Retinal pigment epithelial cell (primary cell): ENCODE results near the gene SERTAD1.
"Not testable (repeated sequence)": the region's sequence is repeated elsewhere in the genome, so short reads cannot be mapped to it uniquely, and the experiment has no call there.

ENCODE experiments used
- DNase-seq: peaks from one replicate; pipeline ENCODE4 v3.0.0-alpha.2; 2010; ENCODE audit warnings: low read depth
- H3K4me3 ChIP-seq: 2 replicates; pipeline ENCODE4 v1.5.1; 2011; ENCODE audit warnings: mild to moderate bottlenecking, low read length, control low read depth, moderate library complexity
- TF ChIP-seq, protein P1 (sequence below): conservative IDR thresholded peaks from 2 replicates; pipeline ENCODE4 v1.5.1; 2011; ENCODE audit warnings: low read depth, low read length, control low read depth, inconsistent platforms

Gene SERTAD1

DNA sequence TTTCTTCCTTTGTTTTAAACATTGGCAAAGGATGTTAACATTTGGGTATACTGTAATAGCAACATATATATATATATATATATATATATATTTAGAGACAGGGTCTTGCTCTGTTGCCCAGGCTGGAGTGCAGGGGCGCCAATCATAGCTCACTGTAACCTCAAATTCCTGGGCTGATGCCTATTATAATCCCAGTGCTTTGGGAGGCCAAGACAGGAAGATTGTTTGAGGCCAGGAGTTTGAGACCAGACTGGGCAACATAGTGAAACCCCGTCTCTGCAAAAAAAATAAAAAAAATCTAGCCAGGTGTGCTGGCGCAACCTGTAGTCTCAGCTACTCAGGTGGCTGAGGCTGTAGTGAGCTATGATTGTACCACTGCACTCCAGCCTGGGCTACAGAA, 34.4 kb upstream of the SERTAD1 start:
- H3K4me3 ChIP-seq = no peak overlapping the region
- TF ChIP-seq, protein P1, sequence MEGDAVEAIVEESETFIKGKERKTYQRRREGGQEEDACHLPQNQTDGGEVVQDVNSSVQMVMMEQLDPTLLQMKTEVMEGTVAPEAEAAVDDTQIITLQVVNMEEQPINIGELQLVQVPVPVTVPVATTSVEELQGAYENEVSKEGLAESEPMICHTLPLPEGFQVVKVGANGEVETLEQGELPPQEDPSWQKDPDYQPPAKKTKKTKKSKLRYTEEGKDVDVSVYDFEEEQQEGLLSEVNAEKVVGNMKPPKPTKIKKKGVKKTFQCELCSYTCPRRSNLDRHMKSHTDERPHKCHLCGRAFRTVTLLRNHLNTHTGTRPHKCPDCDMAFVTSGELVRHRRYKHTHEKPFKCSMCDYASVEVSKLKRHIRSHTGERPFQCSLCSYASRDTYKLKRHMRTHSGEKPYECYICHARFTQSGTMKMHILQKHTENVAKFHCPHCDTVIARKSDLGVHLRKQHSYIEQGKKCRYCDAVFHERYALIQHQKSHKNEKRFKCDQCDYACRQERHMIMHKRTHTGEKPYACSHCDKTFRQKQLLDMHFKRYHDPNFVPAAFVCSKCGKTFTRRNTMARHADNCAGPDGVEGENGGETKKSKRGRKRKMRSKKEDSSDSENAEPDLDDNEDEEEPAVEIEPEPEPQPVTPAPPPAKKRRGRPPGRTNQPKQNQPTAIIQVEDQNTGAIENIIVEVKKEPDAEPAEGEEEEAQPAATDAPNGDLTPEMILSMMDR = no peak
- DNase-seq = no peak

DNA sequence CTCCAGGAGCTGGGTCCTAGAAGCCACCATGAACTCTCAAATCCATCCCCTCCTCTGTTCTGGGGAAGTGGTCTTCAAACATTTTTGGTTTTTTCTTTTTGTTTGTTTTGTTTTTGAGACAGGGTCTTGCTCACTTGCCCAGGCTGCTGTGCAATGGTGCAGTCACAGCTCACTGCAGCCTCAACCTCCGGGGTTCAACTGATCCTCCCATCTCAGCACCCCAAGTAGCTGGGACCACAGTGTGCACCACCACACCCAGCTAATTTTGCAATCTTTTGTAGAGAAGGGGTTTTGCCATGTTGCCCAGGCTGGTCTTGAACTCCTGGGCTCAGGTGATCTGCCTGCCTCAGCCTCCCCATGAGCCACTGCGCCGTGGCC, 32.8 kb upstream of the SERTAD1 start:
- no peak for DNase-seq
- TF ChIP-seq, protein P1 = no peak
- no peak overlapping the region for H3K4me3 ChIP-seq

DNA sequence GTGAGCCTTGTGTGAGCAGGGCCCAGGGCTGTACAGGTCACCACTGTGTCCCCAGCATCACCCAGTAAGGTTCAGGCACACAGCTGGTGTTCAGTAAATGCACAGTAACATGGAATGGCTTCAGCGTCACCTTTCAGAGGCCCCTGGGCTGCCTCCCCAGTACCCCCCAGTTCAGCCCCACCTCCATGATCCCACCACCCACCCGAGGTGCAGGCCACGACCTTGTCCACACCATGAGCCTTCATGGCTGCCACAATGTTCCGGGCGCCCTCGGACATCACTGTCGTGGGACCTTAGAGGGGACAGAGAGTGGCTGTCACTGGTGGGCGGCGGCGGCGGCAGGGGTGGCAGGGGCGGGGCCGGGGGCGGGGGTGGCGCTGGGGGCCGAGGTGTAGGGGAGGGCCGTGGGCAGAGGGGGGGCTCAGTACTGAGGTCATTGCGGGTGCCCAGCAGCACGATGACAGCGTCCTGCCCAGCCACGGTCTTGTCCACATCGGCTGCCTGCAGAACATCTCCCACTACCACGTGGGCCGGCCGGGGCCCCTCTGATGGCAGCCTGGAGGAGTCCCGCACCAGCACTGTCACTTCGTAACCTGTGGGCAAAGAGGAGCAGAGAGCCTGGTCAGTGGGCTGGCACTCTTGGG, 32.3 kb upstream of the SERTAD1 start:
- TF ChIP-seq, protein P1 = no peak
- DNase-seq = no peak

DNA sequence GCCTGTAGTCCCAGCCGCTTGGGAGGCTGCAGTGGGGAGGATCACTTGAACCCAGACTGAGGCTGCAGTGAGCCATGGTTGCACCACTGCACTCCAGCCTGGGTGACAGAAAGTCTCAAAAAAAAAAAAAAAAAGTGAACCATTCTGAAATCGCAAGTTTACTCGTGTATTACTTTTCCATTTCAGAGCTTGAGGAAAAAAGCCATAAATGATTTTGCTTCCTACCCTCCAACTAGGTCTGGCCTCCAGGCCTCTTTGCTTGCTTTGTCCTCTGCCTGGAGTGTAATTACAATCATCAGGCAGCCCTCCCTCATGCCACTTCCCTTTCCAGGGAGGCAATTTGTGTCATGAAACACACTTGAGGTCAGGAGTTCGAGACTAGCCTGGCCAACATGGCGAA, 31.3 kb upstream of the SERTAD1 start:
- H3K4me3 ChIP-seq = no peak overlapping the region
- TF ChIP-seq, protein P1 = no peak
- DNase-seq = no peak

More for the DNA sequence above, 32.3 kb upstream of the SERTAD1 start:
- H3K4me3 ChIP-seq = no peak overlapping the region

DNA sequence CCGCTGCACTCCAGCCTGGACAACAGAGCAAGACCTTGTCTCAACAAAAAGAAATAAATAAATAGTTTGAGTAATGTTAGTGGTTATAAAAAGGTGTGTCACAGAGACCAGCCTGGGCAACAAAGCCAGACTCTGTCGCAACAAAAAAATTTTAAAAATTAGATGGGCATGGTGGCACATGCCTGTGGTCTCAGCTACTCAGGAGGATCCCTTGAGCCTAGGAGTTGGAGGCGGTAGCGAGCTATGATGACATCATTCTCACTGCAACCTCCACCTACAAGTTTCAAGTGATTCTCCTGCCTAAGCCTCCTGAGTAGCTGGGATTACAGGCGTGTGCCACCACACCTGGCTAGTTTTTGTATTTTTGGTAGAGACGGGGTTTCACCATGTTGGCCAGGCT, 28.2 kb upstream of the SERTAD1 start:
- not testable (repeated sequence) for H3K4me3 ChIP-seq, DNase-seq

DNA sequence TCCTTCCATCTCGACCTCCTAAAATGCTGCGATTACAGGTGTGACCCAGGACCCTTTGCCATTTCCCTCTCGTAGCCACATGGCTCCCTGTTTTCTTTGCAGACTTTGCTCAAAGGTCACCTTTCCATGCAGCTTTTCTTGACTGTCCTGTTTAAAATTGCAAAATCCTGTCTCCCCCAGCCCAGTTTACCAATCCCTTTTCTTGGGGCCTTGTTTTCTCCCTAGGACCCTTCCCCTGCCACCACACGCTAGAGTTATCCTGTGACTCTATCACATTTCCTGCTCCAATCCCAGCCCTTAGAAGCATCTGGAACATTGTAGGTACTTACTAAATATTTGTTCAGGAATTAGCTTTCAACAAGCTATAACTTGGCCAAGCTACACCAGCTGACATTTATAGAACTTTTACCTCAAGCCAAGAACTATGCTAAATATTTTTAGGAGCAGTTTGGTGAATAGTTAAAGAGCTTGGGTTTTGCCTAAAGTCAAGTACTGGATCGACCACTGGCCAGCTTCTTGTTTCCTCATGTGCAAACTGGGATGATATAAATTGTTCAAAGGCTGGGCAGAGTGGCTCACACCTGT, 27.5 kb upstream of the SERTAD1 start:
- DNase-seq = no peak
- TF ChIP-seq, protein P1 = no peak
- H3K4me3 ChIP-seq = no peak overlapping the region

DNA sequence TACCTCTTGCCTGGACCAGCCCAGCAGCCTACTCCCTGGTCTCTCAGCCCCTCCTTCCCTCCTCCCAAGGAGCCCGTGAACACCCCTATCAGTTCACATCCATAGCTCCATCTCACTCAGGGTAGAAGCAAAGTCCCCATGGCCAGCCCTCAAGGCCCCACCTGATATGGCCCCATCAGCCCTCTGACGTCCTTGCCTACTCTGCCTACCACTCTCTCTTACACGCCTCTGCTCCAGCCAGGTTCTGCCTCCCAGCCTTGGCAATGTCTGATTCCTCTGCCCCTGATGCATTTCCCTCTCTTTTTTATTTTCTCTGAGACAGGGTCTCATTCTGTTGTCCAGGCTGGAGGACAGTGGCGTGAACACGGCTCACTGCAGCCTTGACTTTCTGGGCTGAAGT, 26.2 kb upstream of the SERTAD1 start:
- no peak for DNase-seq
- TF ChIP-seq, protein P1 = no peak
- no peak overlapping the region for H3K4me3 ChIP-seq
